Activated CD4-positive, alpha-beta T cell treated with anti-CD3 and anti-CD28 coated beads, Interleukin-10, Interleukin-2, amounts not matched to agents 100 ng/mL and 50 ng/mL, durations not matched to agents 16 hours and 8 hours (primary cell): ENCODE data around the gene GAL3ST1.
A peak's percentile ranks its signal among the peaks of the same experiment; 100 is the strongest.
"Not testable (repeated sequence)": the region's sequence is repeated elsewhere in the genome, so short reads cannot be mapped to it uniquely, and the experiment has no call there.

Experiments
- DNase-seq: peaks from one replicate; pipeline ENCODE4 v3.0.0-alpha.2; 2020

The GAL3ST1 gene

DNA sequence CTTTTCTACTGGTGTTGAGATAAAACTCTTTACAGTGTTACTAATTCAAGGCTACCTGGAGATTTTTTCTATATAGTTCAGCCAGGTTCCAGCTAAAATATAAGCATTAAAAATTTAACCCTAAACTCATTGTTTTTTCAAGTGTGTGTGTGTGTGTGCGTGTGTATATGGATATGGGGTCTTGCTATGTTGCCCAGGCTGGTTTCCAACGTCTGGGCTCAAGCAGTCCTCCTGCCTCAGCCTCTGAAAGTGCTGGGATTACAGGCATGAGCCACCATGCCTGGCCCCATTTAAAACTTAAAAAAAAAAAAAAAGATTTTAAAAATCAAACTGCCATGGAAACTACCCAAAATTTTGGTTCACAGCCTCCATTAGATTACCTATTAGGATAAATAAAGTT is 21.7 kb upstream of the GAL3ST1 start:
- no peak for DNase-seq

DNA sequence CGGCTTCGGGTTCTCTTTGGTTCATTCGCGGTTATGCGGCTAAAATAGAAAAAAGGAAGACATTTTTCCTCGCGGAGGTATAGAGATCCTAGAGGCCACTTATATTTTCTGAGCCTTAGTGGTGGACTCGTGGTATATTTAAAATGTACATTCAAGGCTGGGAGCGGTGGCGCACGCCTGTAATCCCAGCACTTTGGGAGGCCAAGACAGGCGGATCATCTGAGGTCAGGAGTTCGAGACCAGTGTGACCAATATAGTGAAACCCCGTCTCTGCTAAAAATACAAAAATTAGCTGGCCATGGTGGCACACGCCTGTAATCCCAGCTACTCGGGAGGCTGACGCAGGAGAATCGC is 17.9 kb upstream of the GAL3ST1 start:
- DNase-seq, result not testable (repeated sequence)

- DNase-seq, result peak; percentile 97
Observed at GRCh38 chr22:30591588-30592359, 17.3 kb upstream of the GAL3ST1 start, which contains the start of gene PES1. PES1 (minus strand) TSS chr22:30591910; CDS start chr22:30591833, 77 bp downstream.

DNA sequence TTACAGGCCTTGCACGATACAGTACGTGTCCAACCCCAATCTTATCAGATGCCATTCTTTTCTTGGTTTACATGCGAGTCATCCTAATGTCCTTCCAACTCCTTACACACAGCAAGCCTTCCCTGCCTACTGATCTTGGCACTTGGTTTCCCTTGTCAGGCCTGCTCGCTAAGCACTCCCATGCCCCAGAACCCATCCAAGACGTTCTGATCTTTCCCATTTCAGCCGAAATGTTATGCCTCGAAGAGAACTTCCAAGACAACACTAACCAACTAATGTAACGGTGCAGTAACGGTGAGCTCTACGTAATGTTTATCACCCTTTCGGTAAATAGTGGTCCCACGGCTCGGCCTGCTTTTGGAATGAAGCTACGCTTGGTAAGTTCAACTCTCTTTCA is 16.7 kb upstream of the GAL3ST1 start:
- no peak for DNase-seq

- no peak for DNase-seq
Observed at GRCh38 chr22:30586414-30586813, 11.9 kb upstream of the GAL3ST1 start.

DNA sequence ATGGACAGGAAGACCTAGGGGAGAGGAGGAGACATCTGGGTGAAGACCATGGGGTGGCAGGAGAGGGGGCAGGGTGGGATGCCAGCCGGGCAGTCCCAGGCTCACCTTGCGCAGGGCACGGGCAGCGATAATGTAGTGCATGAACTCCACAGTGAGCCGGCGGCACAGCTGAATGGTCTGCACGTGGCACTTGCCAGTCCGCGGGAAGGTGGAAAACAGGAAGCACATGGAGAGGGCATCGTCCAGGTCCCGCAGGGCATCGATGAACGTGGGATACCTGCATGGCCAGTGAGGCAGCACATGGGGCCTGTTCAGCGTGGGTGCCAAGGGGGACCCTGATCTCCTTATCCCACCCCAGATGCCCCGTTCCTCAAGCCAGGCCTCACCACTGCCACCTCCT is 10.0 kb upstream of the GAL3ST1 start:
- DNase-seq, result no peak

DNA sequence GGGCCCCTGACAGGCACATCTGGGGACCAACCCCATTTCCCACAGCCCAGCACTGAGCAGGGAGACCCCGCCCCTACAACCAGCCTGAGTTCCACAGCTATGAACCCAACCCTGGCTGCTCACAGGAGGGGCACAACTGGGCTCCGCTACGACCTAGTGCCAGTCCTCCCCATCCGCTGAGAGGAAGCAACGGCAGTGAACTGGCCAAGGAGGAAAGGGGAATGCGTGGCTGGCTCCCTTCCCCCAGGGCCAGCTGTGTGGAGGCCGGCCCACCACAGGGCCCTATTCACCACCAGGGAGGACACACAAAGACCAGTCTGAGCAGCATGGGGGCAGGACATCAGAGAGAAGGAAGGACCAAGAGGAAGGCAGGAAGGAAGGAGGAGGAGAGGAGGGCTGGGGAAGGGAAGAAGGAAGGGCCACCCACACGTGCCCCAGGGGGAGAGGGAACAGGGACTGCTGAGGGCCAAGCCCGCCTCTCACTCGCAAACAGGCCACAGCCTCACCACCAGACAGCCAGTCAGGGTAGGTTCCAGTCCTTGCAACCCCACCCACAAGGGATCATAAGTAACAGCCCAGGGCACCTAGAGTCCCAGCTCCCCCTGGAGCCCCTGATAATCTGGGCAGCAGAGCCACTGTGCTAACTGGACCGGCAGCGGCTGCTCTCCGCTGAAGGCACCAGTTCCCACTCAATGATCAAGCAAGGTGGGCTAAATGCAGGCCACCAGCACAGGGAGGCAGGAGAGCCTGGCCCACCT is 8.5 kb upstream of the GAL3ST1 start:
- DNase-seq, result no peak

DNA sequence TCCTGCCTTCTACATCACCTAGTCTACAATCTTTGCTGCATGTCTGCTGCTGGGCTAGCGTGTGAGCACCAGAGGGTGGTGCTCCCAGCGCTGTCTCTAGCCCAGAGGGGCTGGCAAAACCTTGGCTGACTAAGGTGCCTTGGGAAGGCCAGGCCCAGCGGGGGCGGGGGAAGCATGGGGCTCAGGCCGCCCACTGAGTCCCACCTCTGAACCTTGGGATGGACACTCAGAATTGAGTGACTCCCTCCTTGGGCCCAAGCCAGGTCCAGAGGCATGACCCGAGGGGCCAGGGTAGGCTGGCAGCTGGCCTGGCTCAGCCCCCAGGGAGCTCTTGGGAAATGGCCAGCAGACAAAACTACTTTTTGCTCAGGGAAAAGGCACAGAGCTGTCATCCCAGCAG is 7.6 kb upstream of the GAL3ST1 start:
- no peak for DNase-seq

- no peak for DNase-seq
Observed at GRCh38 chr22:30580896-30581295, 6.4 kb upstream of the GAL3ST1 start.

GRCh38 chr22:30578481-30578880 is 4.0 kb upstream of the GAL3ST1 start:
- no peak for DNase-seq

DNA sequence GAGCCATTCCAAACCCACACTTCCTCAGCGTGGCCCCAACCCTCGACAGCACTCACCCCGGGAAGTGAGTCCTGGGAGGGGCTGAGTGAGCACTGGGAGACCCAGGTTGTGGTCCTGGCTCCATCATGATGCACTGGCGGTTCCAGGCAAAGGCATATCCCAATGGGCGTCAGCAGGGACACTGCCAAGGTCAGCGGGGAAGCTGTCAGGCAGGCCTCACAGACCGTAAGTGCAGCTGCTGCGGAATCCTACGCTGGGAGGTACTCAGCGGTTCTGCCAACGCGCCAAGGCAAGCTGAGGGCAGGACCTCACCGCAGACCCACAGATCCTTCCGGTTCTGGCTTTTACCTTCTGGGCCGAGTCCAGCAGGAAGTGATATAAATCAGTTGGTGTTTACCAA is 1.4 kb upstream of the GAL3ST1 start:
- DNase-seq, result no peak

DNA sequence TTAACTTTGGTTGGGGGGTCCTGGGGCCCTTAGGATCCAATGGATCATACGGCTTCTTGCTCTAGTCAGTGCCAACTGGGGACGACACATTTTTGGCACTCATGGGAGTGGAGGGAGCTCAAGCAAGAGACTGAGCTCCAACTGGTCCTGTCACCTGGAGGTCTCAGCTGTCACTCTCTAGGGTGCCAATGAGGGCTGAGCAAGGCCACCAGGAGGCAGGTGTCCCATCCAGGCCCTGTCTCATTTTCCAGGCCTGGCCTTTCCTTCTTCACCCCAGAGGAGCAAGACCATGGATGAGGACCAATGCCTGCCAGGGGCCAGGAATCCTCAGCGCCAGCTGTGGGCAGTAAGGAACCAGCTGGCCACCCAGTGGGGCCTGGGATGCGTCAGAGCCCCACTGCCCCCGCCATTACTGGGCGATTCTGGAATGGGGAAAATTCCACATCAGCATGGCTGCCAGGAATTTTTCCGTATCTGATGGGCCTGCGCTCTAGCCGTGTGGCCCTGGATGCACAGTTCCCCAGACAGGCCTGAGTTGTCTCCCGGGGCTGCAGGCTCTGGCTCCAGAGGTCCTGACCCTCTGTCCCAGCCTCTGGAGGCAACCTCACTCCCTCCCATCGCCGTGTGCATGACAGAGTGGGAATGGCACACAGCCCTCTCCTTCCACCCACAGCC is 669 bp upstream of the GAL3ST1 start:
- no peak for DNase-seq

DNA sequence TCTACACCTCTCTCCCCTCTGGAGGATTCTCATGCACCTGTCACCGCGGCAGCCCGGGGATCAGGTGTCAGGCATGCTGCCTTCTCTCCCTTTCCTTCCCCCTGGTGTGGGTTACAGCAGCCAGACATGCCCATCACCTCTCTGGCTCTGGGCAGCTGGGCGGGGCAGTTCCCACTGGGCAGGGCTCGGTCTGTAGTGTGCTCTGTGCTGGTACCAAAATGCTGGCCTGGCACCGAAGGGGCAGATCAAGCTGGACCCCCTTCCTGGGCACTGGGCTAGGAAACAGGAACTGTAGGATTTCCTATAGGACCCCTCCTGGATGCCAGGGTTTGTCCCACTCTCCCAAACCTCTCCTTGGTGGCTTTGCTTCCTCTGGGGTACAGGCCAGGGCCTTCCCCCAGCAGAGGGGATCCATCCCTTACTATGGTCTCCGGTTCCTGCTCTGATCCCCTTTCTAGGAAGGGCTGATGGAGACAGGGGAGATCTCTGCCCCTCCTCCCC is 821 bp downstream of the GAL3ST1 start:
- no peak for DNase-seq

DNA sequence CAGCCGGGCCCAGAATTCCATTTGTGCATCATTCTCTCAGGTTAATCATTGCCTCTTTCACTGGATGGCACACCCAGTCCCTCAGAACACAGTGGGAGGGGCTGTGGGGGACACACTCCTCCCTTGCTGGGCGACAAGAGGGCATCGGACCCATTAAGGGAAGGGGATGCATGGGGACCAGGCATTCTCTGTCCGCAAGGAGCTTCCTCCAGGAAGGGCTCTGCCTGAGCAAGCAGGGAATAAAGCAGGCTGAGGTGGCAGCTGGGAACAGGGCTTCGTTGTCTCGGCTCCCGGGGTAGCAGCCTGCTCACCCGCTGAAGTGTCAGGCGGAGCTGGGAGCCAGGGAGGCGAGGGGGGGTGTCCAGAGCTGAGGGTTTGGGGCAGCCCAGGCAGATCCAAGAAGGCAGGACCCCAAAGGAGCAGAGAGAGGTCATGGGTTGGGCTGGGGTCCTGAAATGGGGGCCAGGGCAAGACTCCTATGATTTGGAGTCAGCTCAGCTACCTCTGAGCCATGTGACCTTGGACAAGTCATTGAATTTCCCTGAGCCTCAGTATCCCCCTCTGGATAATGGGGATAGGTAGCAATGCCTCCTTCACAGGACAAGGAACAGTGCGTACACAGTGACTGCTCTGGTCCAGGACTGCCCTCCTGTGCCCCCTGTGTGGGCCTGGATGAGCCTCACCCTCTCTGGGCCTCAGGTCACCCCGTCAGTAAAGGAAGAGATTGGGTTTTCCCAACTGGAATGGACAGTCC is 1.4 kb downstream of the GAL3ST1 start:
- no peak for DNase-seq

GRCh38 chr22:30572210-30572609 is 2.3 kb downstream of the GAL3ST1 start:
- DNase-seq, result no peak

- DNase-seq, result no peak
Observed at GRCh38 chr22:30569674-30570202, 4.7 kb downstream of the GAL3ST1 start.

DNA sequence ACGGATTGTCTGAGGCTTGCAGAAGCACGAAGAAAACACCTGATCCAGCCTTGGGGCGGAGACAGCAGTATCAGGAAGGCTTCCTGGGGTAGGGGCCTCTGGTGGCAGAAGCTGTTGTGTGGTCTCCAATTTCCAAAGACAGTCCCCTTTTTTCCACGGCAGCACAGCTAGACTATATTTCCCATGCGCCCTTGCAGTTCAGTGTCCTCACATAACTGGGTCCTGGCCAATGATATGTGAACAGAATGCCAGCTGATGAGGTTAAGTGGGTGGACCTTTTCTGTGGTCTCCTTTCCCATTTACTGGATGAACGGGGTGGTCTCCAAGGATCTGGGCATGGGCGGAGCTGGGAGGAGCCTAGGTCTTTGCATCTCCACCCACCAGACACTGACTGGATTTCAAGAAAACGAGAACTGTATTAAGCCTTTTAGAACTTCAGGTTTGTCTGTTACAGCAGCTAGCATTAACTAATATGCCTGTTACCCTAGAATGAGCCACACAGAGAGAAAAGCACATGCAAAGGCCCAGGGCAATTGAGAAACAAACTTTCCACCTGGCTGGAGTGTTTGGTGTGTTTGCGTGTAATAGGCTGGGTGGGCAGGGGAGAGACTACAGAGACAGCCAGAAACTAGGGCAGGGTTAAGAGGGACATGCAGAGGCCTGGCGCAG is 6.2 kb downstream of the GAL3ST1 start:
- DNase-seq, result no peak

DNA sequence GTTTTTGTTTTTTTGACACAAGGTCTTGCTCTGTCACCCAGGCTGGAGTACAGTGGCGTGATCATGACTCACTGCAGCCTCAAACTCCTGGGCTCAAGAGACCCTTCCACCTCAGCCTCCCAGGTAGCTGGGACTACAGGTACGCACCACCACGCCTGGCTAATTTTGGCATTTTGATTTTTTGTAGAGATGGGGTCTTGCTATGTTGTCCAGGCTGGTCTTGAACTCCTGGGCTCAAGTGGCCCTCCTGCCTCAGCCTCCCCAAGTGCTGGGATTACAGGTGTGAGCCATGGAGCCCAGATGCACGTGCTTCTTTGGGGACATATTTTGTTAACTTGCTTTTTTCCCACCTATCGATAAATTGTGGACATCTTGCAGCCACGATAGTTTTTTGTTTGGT is 7.2 kb downstream of the GAL3ST1 start:
- DNase-seq, result not testable (repeated sequence)

- DNase-seq, result no peak
Observed at GRCh38 chr22:30566125-30566524, 8.3 kb downstream of the GAL3ST1 start.

- no peak for DNase-seq
Observed at GRCh38 chr22:30565341-30565740, 9.1 kb downstream of the GAL3ST1 start.

DNA sequence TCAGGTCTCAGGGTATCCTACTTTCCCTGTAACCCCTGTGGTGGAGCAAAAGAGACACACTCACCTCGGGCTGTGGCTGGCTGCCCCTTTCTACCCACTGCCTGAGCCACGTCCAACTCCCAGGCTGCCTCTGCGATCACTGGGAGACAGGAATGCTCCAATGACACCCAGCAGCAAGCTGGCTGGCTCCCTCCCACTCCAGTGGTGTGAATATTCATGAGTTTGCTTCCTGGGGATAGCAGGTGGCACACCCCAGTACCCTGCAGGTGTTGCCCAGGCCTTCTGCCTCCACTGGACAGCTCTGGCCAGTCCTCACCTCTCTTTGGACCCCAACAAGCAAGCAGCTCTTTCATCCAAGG is 9.7 kb downstream of the GAL3ST1 start:
- no peak for DNase-seq
